ENCODE data around the gene ZMIZ1. TPM values are rescaled to one million over a fixed set of nuclear protein-coding genes. Genes with fewer than 3 reads are reported as not detected.

Gene ZMIZ1
- total RNA-seq, 4 donors from 2014 or later = 58.1 to 87.4 (median 74.2) TPM

DNA sequence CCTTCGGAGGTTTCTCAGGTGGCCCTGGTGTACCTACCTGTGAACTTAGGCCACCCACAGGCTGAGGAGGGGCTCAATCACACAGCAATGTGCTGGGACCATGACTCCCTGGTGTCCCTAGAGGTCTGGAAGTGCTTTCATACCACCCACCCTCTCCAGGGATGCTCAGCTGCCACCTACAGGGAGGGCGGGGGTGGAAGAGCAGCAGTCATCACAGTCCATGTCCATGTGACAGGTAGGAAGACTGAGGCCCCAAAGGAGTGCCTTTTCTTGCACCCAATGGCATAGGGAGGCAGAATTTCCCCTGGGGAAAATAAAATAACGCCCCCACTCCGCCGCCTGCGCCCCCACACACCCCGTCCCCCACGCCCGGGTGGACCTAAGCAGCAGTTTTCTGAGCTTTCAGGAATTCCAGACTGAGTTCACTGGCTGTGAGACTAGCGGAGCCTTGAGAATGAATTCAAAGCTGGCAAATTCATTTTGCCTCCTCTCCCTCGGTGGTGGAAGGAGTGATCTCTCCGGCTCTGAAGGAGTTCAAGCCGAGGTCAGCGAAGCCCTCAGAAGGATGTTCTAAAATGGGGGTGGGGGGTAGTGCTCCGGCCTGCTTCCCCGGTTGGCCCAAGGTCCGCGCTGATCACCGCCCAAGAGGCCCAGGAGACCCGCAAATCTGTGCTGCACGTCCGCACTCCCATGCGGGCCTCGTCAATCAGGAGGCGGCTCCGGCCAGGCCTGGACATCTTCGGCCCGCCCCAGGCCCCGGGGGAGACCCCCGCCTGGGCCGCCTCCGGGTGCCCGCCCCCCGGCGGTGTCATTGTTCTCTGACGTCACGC lies 2.1 kb upstream of the ZMIZ1 start:
- DNase-seq (ENCODE audit: low spot score in 2 of 2) = no peak
- TF ChIP-seq, protein P1, sequence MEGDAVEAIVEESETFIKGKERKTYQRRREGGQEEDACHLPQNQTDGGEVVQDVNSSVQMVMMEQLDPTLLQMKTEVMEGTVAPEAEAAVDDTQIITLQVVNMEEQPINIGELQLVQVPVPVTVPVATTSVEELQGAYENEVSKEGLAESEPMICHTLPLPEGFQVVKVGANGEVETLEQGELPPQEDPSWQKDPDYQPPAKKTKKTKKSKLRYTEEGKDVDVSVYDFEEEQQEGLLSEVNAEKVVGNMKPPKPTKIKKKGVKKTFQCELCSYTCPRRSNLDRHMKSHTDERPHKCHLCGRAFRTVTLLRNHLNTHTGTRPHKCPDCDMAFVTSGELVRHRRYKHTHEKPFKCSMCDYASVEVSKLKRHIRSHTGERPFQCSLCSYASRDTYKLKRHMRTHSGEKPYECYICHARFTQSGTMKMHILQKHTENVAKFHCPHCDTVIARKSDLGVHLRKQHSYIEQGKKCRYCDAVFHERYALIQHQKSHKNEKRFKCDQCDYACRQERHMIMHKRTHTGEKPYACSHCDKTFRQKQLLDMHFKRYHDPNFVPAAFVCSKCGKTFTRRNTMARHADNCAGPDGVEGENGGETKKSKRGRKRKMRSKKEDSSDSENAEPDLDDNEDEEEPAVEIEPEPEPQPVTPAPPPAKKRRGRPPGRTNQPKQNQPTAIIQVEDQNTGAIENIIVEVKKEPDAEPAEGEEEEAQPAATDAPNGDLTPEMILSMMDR (IDR thresholded peaks at IDR 0.05) = no peak
- no peak for TF ChIP-seq POLR2A (IDR thresholded peaks at IDR 0.05)
- no peak overlapping the region for H3K4me3 ChIP-seq (ENCODE audit: low read depth, poor library complexity, severe bottlenecking)
- intact Hi-C loops (cut with DNase I; ENCODE audit: low total_unique reads) = no loop called here
- 9 to 29% methylated on average over 11 to 29 of the region's 37 CpGs for WGBS, 2 donors

DNA sequence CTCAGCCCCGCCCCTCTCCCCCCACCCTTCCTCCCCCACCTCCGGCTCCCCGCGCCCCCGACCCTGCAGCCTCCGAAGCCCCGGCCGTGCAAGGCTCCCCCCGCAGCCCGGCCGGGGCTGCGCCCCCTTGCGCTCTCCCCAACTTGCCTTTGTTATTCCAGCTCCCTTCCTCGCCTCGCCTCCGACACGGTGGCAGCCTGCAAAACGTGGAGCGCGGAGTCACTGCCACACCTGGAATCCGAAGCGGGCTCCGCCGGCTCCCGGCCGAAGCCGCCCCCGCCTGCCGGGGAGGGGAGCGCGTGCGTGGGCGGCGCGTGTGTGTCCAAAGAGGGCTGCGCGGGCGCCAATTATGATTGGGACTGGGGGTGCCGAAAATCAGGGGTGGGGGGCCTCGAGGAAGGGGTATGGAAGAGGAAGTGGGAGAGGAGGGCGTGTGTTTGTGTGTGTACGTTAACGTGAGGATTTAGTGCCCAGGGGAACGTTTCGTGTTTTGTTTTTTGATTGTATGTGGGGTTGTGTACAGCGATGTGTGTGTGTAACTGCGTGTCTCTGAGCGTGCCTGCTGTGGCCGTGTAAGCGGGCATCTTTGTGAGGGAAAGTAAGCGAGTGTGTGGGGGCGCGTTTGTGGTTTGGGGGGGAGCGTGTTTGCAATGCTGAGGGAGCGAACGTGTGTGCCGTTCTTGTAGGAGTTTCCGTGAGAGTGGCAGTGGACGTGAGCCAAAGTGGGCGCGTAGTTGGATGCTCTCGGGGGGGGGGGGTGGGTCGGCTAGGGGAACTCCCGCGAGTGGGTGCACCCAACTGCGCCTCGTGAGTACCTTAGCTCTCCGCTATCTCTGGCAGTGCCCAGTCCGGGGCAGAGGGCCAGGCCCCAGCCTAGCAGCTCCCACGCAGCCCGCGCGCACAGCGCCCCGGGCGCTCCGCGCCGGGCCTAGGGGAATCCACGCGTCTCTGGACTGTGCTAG lies 1.2 kb upstream of the ZMIZ1 start:
- peak; percentile 84 to 98 for DNase-seq (ENCODE audit: low spot score in 2 of 2)
- intact Hi-C loops (cut with DNase I; ENCODE audit: low total_unique reads) = no loop called here
- 0 to 1% methylated on average over 47 to 60 of the region's 81 CpGs for WGBS, 2 donors
- TF ChIP-seq, protein P1 (IDR thresholded peaks at IDR 0.05) = no peak
- H3K4me3 ChIP-seq (ENCODE audit: low read depth, poor library complexity, severe bottlenecking) = peak overlapping the region; percentile 28

- TF ChIP-seq, protein P1 (IDR thresholded peaks at IDR 0.05) = no peak
- no peak for TF ChIP-seq POLR2A (IDR thresholded peaks at IDR 0.05)
- no peak for DNase-seq (ENCODE audit: low spot score in 2 of 2)
- peak overlapping the region; percentile 27 for H3K4me3 ChIP-seq (ENCODE audit: low read depth, poor library complexity, severe bottlenecking)
- 2 to 3% methylated on average over 11 to 17 of the region's 17 CpGs for WGBS, 2 donors
- intact Hi-C loops (cut with DNase I; ENCODE audit: low total_unique reads) = no loop called here
These were observed 584 bp upstream of the ZMIZ1 start for GRCh38 chr10:79068203-79068561.

- intact Hi-C loops (cut with DNase I; ENCODE audit: low total_unique reads) = loop anchor here (5.0 to 10.0 kb wide), 2 partner anchors 73 to 125 kb away; no protein-coding TSS in a partner anchor
- WGBS, 2 donors = 0 to 2% methylated on average over 43 to 75 of the region's 77 CpGs
- peak overlapping the region; percentile 91 for H3K4me3 ChIP-seq (ENCODE audit: low read depth, poor library complexity, severe bottlenecking)
- DNase-seq (ENCODE audit: low spot score in 2 of 2) = peak in 1 of 2 donors; percentile 92
- TF ChIP-seq, protein P1 (IDR thresholded peaks at IDR 0.05) = no peak
- TF ChIP-seq POLR2A (IDR thresholded peaks at IDR 0.05) = no peak
These were observed 737 bp downstream of the ZMIZ1 start for GRCh38 chr10:79069325-79070080.

GRCh38 chr10:79070081-79070605 lies 1.4 kb downstream of the ZMIZ1 start:
- H3K4me3 ChIP-seq (ENCODE audit: low read depth, poor library complexity, severe bottlenecking) = peak overlapping the region; percentile 91
- DNase-seq (ENCODE audit: low spot score in 2 of 2) = peak in 1 of 2 donors; percentile 92
- TF ChIP-seq, protein P1 (IDR thresholded peaks at IDR 0.05) = no peak
- no peak for TF ChIP-seq POLR2A (IDR thresholded peaks at IDR 0.05)
- intact Hi-C loops (cut with DNase I; ENCODE audit: low total_unique reads) = loop anchor here (5.0 to 10.0 kb wide), 2 partner anchors 72 to 125 kb away; no protein-coding TSS in a partner anchor
- WGBS, 2 donors = 0 to 1% methylated on average over 21 to 44 of the region's 55 CpGs

Data from lower leg skin (tissue), 4 donors.